ENCODE measurements around the gene MMP25.
"Not testable (repeated sequence)": the region's sequence is repeated elsewhere in the genome, so short reads cannot be mapped to it uniquely, and the experiment has no call there.

MMP25 gene

GRCh38 chr16:3072148-3072547, 25.8 kb downstream of the MMP25 start:
- DNase-seq (ENCODE audit: low read depth, low spot score) = not testable (repeated sequence)

- not testable (repeated sequence) for DNase-seq (ENCODE audit: low read depth, low spot score)
Observed at GRCh38 chr16:3072576-3073263, 26.4 kb downstream of the MMP25 start.

- DNase-seq (ENCODE audit: low read depth, low spot score) = no peak
Observed at GRCh38 chr16:3073448-3073847, 27.1 kb downstream of the MMP25 start.

- DNase-seq (ENCODE audit: low read depth, low spot score) = peak; percentile 40
Observed at GRCh38 chr16:3074860-3075522, 28.6 kb downstream of the MMP25 start.

- DNase-seq (ENCODE audit: low read depth, low spot score) = no peak
Observed at GRCh38 chr16:3075523-3075915, 29.2 kb downstream of the MMP25 start.

GRCh38 chr16:3075946-3076345, 29.6 kb downstream of the MMP25 start:
- not testable (repeated sequence) for DNase-seq (ENCODE audit: low read depth, low spot score)

- DNase-seq (ENCODE audit: low read depth, low spot score) = no peak
Observed at GRCh38 chr16:3076577-3076976, 30.2 kb downstream of the MMP25 start.

GRCh38 chr16:3080024-3080423, 33.7 kb downstream of the MMP25 start:
- DNase-seq (ENCODE audit: low read depth, low spot score) = no peak

- DNase-seq (ENCODE audit: low read depth, low spot score) = not testable (repeated sequence)
Observed at GRCh38 chr16:3081957-3082356, 35.6 kb downstream of the MMP25 start.

GRCh38 chr16:3083408-3083807, 37.0 kb downstream of the MMP25 start:
- DNase-seq (ENCODE audit: low read depth, low spot score) = not testable (repeated sequence)

GRCh38 chr16:3084491-3084890, 38.1 kb downstream of the MMP25 start:
- no peak for DNase-seq (ENCODE audit: low read depth, low spot score)

- DNase-seq (ENCODE audit: low read depth, low spot score) = no peak
Observed at GRCh38 chr16:3084969-3085670, 38.8 kb downstream of the MMP25 start.

- no peak for DNase-seq (ENCODE audit: low read depth, low spot score)
Observed at GRCh38 chr16:3085868-3086595, 39.7 kb downstream of the MMP25 start.

GRCh38 chr16:3086596-3087242, 40.4 kb downstream of the MMP25 start:
- DNase-seq (ENCODE audit: low read depth, low spot score) = no peak

GRCh38 chr16:3087243-3088235, 41.2 kb downstream of the MMP25 start:
- DNase-seq (ENCODE audit: low read depth, low spot score) = no peak

GRCh38 chr16:3088450-3088849, 42.1 kb downstream of the MMP25 start:
- DNase-seq (ENCODE audit: low read depth, low spot score) = no peak

- DNase-seq (ENCODE audit: low read depth, low spot score) = no peak
Observed at GRCh38 chr16:3088925-3089716, 42.8 kb downstream of the MMP25 start.

- no peak for DNase-seq (ENCODE audit: low read depth, low spot score)
Observed at GRCh38 chr16:3089717-3090592, 43.6 kb downstream of the MMP25 start.
